ENCODE results near the gene ANGPTL8.
A peak's percentile ranks its signal among the peaks of the same experiment; 100 is the strongest.

Gene ANGPTL8

GRCh38 chr19:11240008-11240444, 607 bp downstream of the ANGPTL8 start:
- Histone ChIP-seq H3K36me3 (ENCODE audit: insufficient read depth, insufficient read length, low read length) (peaks cover 46% of the 10 kb centered on the region), H3K27me3 (ENCODE audit: insufficient read depth, insufficient read length) (no peaks in the 10 kb centered on the region)

DNA sequence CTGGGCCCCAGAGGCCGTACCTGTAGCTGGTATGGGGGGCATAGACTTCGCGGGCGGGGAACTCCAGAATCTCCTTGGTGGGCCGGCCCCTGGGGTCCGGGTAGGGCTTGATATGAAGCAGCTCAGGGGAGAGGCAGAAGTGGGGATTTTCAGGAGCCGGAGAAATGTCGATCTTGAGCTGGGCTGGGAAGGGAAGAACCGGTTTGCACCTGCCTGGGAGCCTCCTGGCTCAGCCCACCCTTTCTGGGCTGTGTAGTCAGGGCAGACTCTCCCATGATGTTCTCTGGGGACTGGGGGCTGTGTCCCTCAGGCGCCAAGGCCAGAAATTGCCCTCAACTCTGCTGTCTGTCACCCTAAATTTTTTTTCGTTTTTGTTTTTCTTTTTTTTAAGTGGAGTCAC, 2.6 kb downstream of the ANGPTL8 start:
- peaks cover 49% of the 10 kb centered on the region for H3K36me3 ChIP-seq (ENCODE audit: insufficient read depth, insufficient read length, low read length)
- no peak overlapping the region for H3K4me3 ChIP-seq (ENCODE audit: insufficient read length, low read depth)
- no peak for DNase-seq (ENCODE audit: low read depth, low spot score)
- H3K9me3 ChIP-seq (ENCODE audit: insufficient read depth, low read length), result no peaks in the 10 kb centered on the region
- H3K4me1 ChIP-seq (ENCODE audit: insufficient read depth, insufficient read length), result peaks cover 16% of the 10 kb centered on the region
- no peak overlapping the region for H3K9ac ChIP-seq (ENCODE audit: insufficient read length, low read depth)
- TF ChIP-seq YY1 (IDR thresholded peaks at IDR 0.05; ENCODE audit: insufficient read depth, insufficient read length) (no peak), SUZ12 (IDR thresholded peaks at IDR 0.05; ENCODE audit: extremely low read depth, insufficient read depth, insufficient read length) (no peak)
- no peaks in the 10 kb centered on the region for H3K27me3 ChIP-seq (ENCODE audit: insufficient read depth, insufficient read length)

More at GRCh38 chr19:11240008-11240444, 607 bp downstream of the ANGPTL8 start:
- DNase-seq (ENCODE audit: low read depth, low spot score), result no peak
- H3K4me1 ChIP-seq (ENCODE audit: insufficient read depth, insufficient read length), result peaks cover 23% of the 10 kb centered on the region
- TF ChIP-seq ZNF274 (IDR thresholded peaks at IDR 0.05; ENCODE audit: low read depth, low read length), result no peak
- no peak for TF ChIP-seq YY1 (IDR thresholded peaks at IDR 0.05; ENCODE audit: insufficient read depth, insufficient read length)
- TF ChIP-seq SUZ12 (IDR thresholded peaks at IDR 0.05; ENCODE audit: extremely low read depth, insufficient read depth, insufficient read length), result no peak
- no peak overlapping the region for H3K4me3 ChIP-seq (ENCODE audit: insufficient read length, low read depth)
- no peaks in the 10 kb centered on the region for H3K9me3 ChIP-seq (ENCODE audit: insufficient read depth, low read length)
- H3K9ac ChIP-seq (ENCODE audit: insufficient read length, low read depth), result no peak overlapping the region

GRCh38 chr19:11242864-11243797, 3.7 kb downstream of the ANGPTL8 start:
- TF ChIP-seq SUZ12 (IDR thresholded peaks at IDR 0.05; ENCODE audit: extremely low read depth, insufficient read depth, insufficient read length) (no peak), ZNF274 (IDR thresholded peaks at IDR 0.05; ENCODE audit: low read depth, low read length) (no peak), YY1 (IDR thresholded peaks at IDR 0.05; ENCODE audit: insufficient read depth, insufficient read length) (no peak)
- peaks cover 13% of the 10 kb centered on the region for H3K4me1 ChIP-seq (ENCODE audit: insufficient read depth, insufficient read length)
- peak; percentile 75 for DNase-seq (ENCODE audit: low read depth, low spot score)
- H3K27me3 ChIP-seq (ENCODE audit: insufficient read depth, insufficient read length), result no peaks in the 10 kb centered on the region
- H3K36me3 ChIP-seq (ENCODE audit: insufficient read depth, insufficient read length, low read length), result peaks cover 53% of the 10 kb centered on the region
- H3K9me3 ChIP-seq (ENCODE audit: insufficient read depth, low read length), result no peaks in the 10 kb centered on the region
- H3K4me3 ChIP-seq (ENCODE audit: insufficient read length, low read depth), result no peak overlapping the region
- peak overlapping the region; percentile 63 for H3K9ac ChIP-seq (ENCODE audit: insufficient read length, low read depth)

DNA sequence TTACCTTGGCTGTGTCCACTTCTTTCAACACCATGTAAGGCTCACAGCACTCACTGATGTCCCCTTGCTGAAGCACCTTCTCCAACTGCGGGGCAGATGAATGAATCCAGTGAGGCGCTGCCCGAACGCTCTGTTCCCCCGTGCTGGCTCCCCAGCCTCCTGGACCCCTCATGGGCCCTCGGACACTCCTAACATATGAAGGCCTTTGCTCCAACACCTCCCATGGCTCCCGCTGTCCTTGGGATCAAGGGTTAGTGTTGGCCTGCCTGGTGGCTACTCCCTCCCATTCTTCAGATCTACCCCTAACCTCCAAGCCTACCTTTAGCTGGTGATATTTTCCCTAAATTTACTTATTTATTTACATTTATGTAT, 4.4 kb downstream of the ANGPTL8 start:
- Histone ChIP-seq H3K4me1 (ENCODE audit: insufficient read depth, insufficient read length) (peaks cover 13% of the 10 kb centered on the region), H3K9me3 (ENCODE audit: insufficient read depth, low read length) (no peaks in the 10 kb centered on the region), H3K36me3 (ENCODE audit: insufficient read depth, insufficient read length, low read length) (peaks cover 53% of the 10 kb centered on the region), H3K9ac (ENCODE audit: insufficient read length, low read depth) (peak overlapping the region; percentile 63), H3K27me3 (ENCODE audit: insufficient read depth, insufficient read length) (no peaks in the 10 kb centered on the region), H3K4me3 (ENCODE audit: insufficient read length, low read depth) (no peak overlapping the region)
- DNase-seq (ENCODE audit: low read depth, low spot score), result no peak
- TF ChIP-seq ZNF274 (IDR thresholded peaks at IDR 0.05; ENCODE audit: low read depth, low read length) (no peak), SUZ12 (IDR thresholded peaks at IDR 0.05; ENCODE audit: extremely low read depth, insufficient read depth, insufficient read length) (no peak), YY1 (IDR thresholded peaks at IDR 0.05; ENCODE audit: insufficient read depth, insufficient read length) (no peak)

GRCh38 chr19:11244846-11245589, 5.6 kb downstream of the ANGPTL8 start:
- H3K4me3 ChIP-seq (ENCODE audit: insufficient read length, low read depth), result no peak overlapping the region
- H3K4me1 ChIP-seq (ENCODE audit: insufficient read depth, insufficient read length), result peaks cover 13% of the 10 kb centered on the region
- H3K27me3 ChIP-seq (ENCODE audit: insufficient read depth, insufficient read length), result no peaks in the 10 kb centered on the region
- peaks cover 46% of the 10 kb centered on the region for H3K36me3 ChIP-seq (ENCODE audit: insufficient read depth, insufficient read length, low read length)
- TF ChIP-seq SUZ12 (IDR thresholded peaks at IDR 0.05; ENCODE audit: extremely low read depth, insufficient read depth, insufficient read length) (no peak), ZNF274 (IDR thresholded peaks at IDR 0.05; ENCODE audit: low read depth, low read length) (no peak), YY1 (IDR thresholded peaks at IDR 0.05; ENCODE audit: insufficient read depth, insufficient read length) (no peak)
- H3K9ac ChIP-seq (ENCODE audit: insufficient read length, low read depth), result no peak overlapping the region
- H3K9me3 ChIP-seq (ENCODE audit: insufficient read depth, low read length), result no peaks in the 10 kb centered on the region
- no peak for DNase-seq (ENCODE audit: low read depth, low spot score)

GRCh38 chr19:11246941-11247340, 7.5 kb downstream of the ANGPTL8 start:
- Histone ChIP-seq H3K4me3 (ENCODE audit: insufficient read length, low read depth) (no peak overlapping the region), H3K9ac (ENCODE audit: insufficient read length, low read depth) (no peak overlapping the region), H3K27me3 (ENCODE audit: insufficient read depth, insufficient read length) (no peaks in the 10 kb centered on the region), H3K9me3 (ENCODE audit: insufficient read depth, low read length) (no peaks in the 10 kb centered on the region), H3K36me3 (ENCODE audit: insufficient read depth, insufficient read length, low read length) (peaks cover 50% of the 10 kb centered on the region), H3K4me1 (ENCODE audit: insufficient read depth, insufficient read length) (peaks cover 7% of the 10 kb centered on the region)
- DNase-seq (ENCODE audit: low read depth, low spot score), result no peak
- TF ChIP-seq ZNF274 (IDR thresholded peaks at IDR 0.05; ENCODE audit: low read depth, low read length) (no peak), YY1 (IDR thresholded peaks at IDR 0.05; ENCODE audit: insufficient read depth, insufficient read length) (no peak), SUZ12 (IDR thresholded peaks at IDR 0.05; ENCODE audit: extremely low read depth, insufficient read depth, insufficient read length) (no peak)

GRCh38 chr19:11247391-11247790, 8.0 kb downstream of the ANGPTL8 start:
- no peak for DNase-seq (ENCODE audit: low read depth, low spot score)
- H3K4me3 ChIP-seq (ENCODE audit: insufficient read length, low read depth), result no peak overlapping the region

More at GRCh38 chr19:11247391-11247790, 8.0 kb downstream of the ANGPTL8 start:
- no peak for TF ChIP-seq SUZ12 (IDR thresholded peaks at IDR 0.05; ENCODE audit: extremely low read depth, insufficient read depth, insufficient read length)
- Histone ChIP-seq H3K36me3 (ENCODE audit: insufficient read depth, insufficient read length, low read length) (peaks cover 55% of the 10 kb centered on the region), H3K27me3 (ENCODE audit: insufficient read depth, insufficient read length) (no peaks in the 10 kb centered on the region), H3K4me1 (ENCODE audit: insufficient read depth, insufficient read length) (peaks cover 7% of the 10 kb centered on the region), H3K9me3 (ENCODE audit: insufficient read depth, low read length) (no peaks in the 10 kb centered on the region), H3K9ac (ENCODE audit: insufficient read length, low read depth) (no peak overlapping the region)

All from NT2/D1 (cell line).